LoVo (cell line): Measurements from ENCODE around the gene RAB5A.
A peak's percentile ranks its signal among the peaks of the same experiment; 100 is the strongest.
"Not testable (repeated sequence)": the region's sequence is repeated elsewhere in the genome, so short reads cannot be mapped to it uniquely, and the experiment has no call there.

ENCODE experiments used
- DNase-seq: peaks from one replicate; pipeline ENCODE4 v3.0.0-alpha.2; 2016; ENCODE audit warnings: low spot score

RAB5A gene

GRCh38 chr3:19946832-19947548 is at the start of gene RAB5A:
Gene RAB5A (plus strand): TSS chr3:19947097. CDS start chr3:19950899, 3,802 bp downstream.
- DNase-seq = peak; percentile 96

- DNase-seq = no peak
Observed at GRCh38 chr3:19898721-19899120, 48.2 kb upstream of the RAB5A start.

- DNase-seq = no peak
Observed at GRCh38 chr3:19899264-19899663, 47.6 kb upstream of the RAB5A start.

GRCh38 chr3:19899833-19900232 is 47.1 kb upstream of the RAB5A start:
- DNase-seq = not testable (repeated sequence)

GRCh38 chr3:19901337-19901736 is 45.6 kb upstream of the RAB5A start:
- no peak for DNase-seq

- DNase-seq = no peak
Observed at GRCh38 chr3:19901918-19902317, 45.0 kb upstream of the RAB5A start.

GRCh38 chr3:19903649-19904048 is 43.2 kb upstream of the RAB5A start:
- no peak for DNase-seq

GRCh38 chr3:19907523-19907922 is 39.4 kb upstream of the RAB5A start:
- DNase-seq = no peak

GRCh38 chr3:19911452-19911851 is 35.4 kb upstream of the RAB5A start:
- no peak for DNase-seq

GRCh38 chr3:19917167-19917566 is 29.7 kb upstream of the RAB5A start:
- DNase-seq = no peak

GRCh38 chr3:19920401-19921080 is 26.4 kb upstream of the RAB5A start:
- no peak for DNase-seq

GRCh38 chr3:19931180-19931692 is 15.7 kb upstream of the RAB5A start:
- DNase-seq = no peak

GRCh38 chr3:19931767-19932188 is 15.1 kb upstream of the RAB5A start:
- DNase-seq = no peak

- no peak for DNase-seq
Observed at GRCh38 chr3:19932422-19932821, 14.5 kb upstream of the RAB5A start.

- DNase-seq = peak; percentile 30
Observed at GRCh38 chr3:19934098-19934566, 12.8 kb upstream of the RAB5A start, which contains the start of gene EFHB. Gene EFHB (minus strand): TSS chr3:19934217. CDS start chr3:19934018, 199 bp downstream.

- peak; percentile 14 for DNase-seq
Observed at GRCh38 chr3:19937459-19938294, 9.2 kb upstream of the RAB5A start.

GRCh38 chr3:19938295-19938627 is 8.6 kb upstream of the RAB5A start:
- no peak for DNase-seq

GRCh38 chr3:19940643-19941042 is 6.3 kb upstream of the RAB5A start:
- DNase-seq = no peak

GRCh38 chr3:19945534-19945933 is 1.4 kb upstream of the RAB5A start:
- DNase-seq = peak; percentile 74

GRCh38 chr3:19945969-19946831 is 697 bp upstream of the RAB5A start:
- peak; percentile 14 for DNase-seq

- peak; percentile 60 for DNase-seq
Observed at GRCh38 chr3:19947549-19948225, 790 bp downstream of the RAB5A start.
